A673 (cell line): ENCODE results near the gene GPR85.

ENCODE experiments used
- EZH2 ChIP-seq: fragments of 200-600 bp; sonication (generic); IDR thresholded peaks from 2 replicates; pipeline ENCODE4 v1.6.1; 2017; ENCODE audit warnings: borderline replicate concordance, low read depth, mild to moderate bottlenecking, mixed read lengths, antibody characterized with exemption, low read length; ENCODE audit not compliant: poor library complexity, severe bottlenecking
- TF ChIP-seq, protein P1 (sequence below): fragments of 300-800, 200-600 bp; sonication (generic); conservative IDR thresholded peaks from 2 replicates; pipeline ENCODE4 v1.5.1; 2017; ENCODE audit warnings: low read depth, mild to moderate bottlenecking, antibody characterized with exemption, low read length, moderate library complexity, mixed read lengths

DNA sequence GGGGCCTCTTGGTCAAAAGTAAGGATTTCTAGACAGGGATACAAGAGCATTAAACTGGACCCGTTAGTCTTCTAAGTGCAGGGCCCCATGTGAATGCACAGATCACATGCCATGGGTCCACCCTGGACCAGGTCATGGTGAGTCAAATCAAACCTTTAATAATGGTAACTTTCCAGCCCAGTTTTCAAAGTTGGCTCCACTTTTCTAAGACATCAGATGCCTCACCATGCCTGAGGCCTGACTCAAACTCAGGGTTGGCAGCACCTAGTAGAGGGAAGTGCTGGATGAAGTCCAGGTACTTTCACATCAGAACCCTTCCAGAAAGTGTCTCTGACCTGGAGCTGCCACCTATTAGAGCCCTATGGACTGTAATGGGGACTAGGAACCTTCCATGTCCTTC lies 41.4 kb upstream of the GPR85 start:
- TF ChIP-seq, protein P1, sequence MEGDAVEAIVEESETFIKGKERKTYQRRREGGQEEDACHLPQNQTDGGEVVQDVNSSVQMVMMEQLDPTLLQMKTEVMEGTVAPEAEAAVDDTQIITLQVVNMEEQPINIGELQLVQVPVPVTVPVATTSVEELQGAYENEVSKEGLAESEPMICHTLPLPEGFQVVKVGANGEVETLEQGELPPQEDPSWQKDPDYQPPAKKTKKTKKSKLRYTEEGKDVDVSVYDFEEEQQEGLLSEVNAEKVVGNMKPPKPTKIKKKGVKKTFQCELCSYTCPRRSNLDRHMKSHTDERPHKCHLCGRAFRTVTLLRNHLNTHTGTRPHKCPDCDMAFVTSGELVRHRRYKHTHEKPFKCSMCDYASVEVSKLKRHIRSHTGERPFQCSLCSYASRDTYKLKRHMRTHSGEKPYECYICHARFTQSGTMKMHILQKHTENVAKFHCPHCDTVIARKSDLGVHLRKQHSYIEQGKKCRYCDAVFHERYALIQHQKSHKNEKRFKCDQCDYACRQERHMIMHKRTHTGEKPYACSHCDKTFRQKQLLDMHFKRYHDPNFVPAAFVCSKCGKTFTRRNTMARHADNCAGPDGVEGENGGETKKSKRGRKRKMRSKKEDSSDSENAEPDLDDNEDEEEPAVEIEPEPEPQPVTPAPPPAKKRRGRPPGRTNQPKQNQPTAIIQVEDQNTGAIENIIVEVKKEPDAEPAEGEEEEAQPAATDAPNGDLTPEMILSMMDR: no peak
- no peak for TF ChIP-seq EZH2
